Activated naive CD4-positive, alpha-beta T cell treated with anti-CD3 and anti-CD28 coated beads, Interleukin-2, amount 10 ng/mL, durations not matched to agents 7 days and 5 days (primary cell): ENCODE measurements around the gene ALMS1.
"Not testable (repeated sequence)": the region's sequence is repeated elsewhere in the genome, so short reads cannot be mapped to it uniquely, and the experiment has no call there.

Experiments used
- CTCF ChIA-PET: fragments of 350-600 bp; sonication (Branson Sonifier 250); formaldehyde crosslinking; loops from one replicate; lab custom pipeline; 2021; ENCODE audit warnings: antibody characterized with exemption; lab: Charles Lee
- DNase-seq: peaks from one replicate; pipeline ENCODE4 v3.0.0-alpha.2; 2020
- H3K27ac Mint-ChIP-seq: one replicate; pipeline ENCODE4 v1.8.0; 2021; ENCODE audit warnings: mild to moderate bottlenecking, moderate library complexity, mixed read lengths
- H3K27me3 Mint-ChIP-seq: one replicate; pipeline ENCODE4 v1.8.0; 2021; ENCODE audit warnings: mild to moderate bottlenecking, mixed read lengths
- H3K36me3 Mint-ChIP-seq: one replicate; pipeline ENCODE4 v1.8.0; 2021; ENCODE audit warnings: mixed read lengths
- H3K4me1 Mint-ChIP-seq: one replicate; pipeline ENCODE4 v1.8.0; 2021; ENCODE audit warnings: mixed read lengths
- H3K4me3 Mint-ChIP-seq: one replicate; pipeline ENCODE4 v1.8.0; 2021; ENCODE audit warnings: mild to moderate bottlenecking, moderate library complexity, mixed read lengths
- H3K9me3 Mint-ChIP-seq: one replicate; pipeline ENCODE4 v1.8.0; 2021; ENCODE audit warnings: mixed read lengths

ALMS1 gene

GRCh38 chr2:73594251-73594650 lies 208.6 kb downstream of the ALMS1 start:
- Mint-ChIP-seq H3K4me3 (no peak overlapping the region), H3K36me3 (peaks cover 3% of the 10 kb centered on the region), H3K9me3 (no peaks in the 10 kb centered on the region), H3K27ac (no peak overlapping the region), H3K27me3 (no peaks in the 10 kb centered on the region), H3K4me1 (no peaks in the 10 kb centered on the region)
- DNase-seq: no peak
- CTCF ChIA-PET: no interaction called here

- H3K36me3 Mint-ChIP-seq: peaks cover 14% of the 10 kb centered on the region
- H3K4me1 Mint-ChIP-seq: no peaks in the 10 kb centered on the region
- DNase-seq: no peak
- CTCF ChIA-PET: no interaction called here
- no peak overlapping the region for H3K4me3 Mint-ChIP-seq
- no peaks in the 10 kb centered on the region for H3K9me3 Mint-ChIP-seq
- no peak overlapping the region for H3K27ac Mint-ChIP-seq
- no peaks in the 10 kb centered on the region for H3K27me3 Mint-ChIP-seq
Observed at GRCh38 chr2:73601780-73602179, 216.1 kb downstream of the ALMS1 start.

- H3K27ac Mint-ChIP-seq, H3K9me3 Mint-ChIP-seq, H3K4me1 Mint-ChIP-seq, H3K27me3 Mint-ChIP-seq, DNase-seq, H3K4me3 Mint-ChIP-seq, CTCF ChIA-PET: not testable (repeated sequence)
- H3K36me3 Mint-ChIP-seq: peaks cover 14% of the 10 kb centered on the region
Observed at GRCh38 chr2:73603099-73603588, 217.5 kb downstream of the ALMS1 start.

DNA sequence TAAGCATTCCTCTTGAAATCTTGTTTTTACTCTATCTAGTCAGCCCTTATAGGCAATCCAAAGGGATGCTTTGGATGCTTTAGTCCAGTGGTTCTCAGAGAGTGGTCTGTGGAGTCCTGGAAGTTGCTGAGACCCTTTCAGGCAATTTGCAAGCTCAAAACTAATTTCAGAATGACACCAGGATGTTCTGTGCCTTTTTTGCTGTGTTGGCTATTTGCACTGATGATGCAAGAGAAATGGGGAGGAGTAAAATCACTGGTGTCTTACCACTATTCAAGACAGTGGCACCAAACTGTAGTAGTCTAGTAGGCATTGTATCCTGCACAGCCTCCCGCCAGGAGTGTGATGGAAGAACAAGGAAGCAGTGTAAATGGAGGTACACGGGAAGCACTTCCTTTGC lies 219.0 kb downstream of the ALMS1 start:
- CTCF ChIA-PET, H3K27me3 Mint-ChIP-seq, H3K4me3 Mint-ChIP-seq, H3K9me3 Mint-ChIP-seq, H3K4me1 Mint-ChIP-seq, H3K27ac Mint-ChIP-seq, DNase-seq: not testable (repeated sequence)
- peaks cover 14% of the 10 kb centered on the region for H3K36me3 Mint-ChIP-seq

GRCh38 chr2:73610111-73610510 lies 224.5 kb downstream of the ALMS1 start:
- H3K27ac Mint-ChIP-seq: no peak overlapping the region
- no peaks in the 10 kb centered on the region for H3K27me3 Mint-ChIP-seq
- no peaks in the 10 kb centered on the region for H3K9me3 Mint-ChIP-seq
- peaks cover 4% of the 10 kb centered on the region for H3K36me3 Mint-ChIP-seq
- DNase-seq: no peak
- no peak overlapping the region for H3K4me3 Mint-ChIP-seq
- peaks cover 6% of the 10 kb centered on the region for H3K4me1 Mint-ChIP-seq
- CTCF ChIA-PET: no interaction called here

- Mint-ChIP-seq H3K4me1 (peaks cover 6% of the 10 kb centered on the region), H3K36me3 (no peaks in the 10 kb centered on the region)
Observed at GRCh38 chr2:73611193-73611592, 225.6 kb downstream of the ALMS1 start.

GRCh38 chr2:73611867-73612266 lies 226.2 kb downstream of the ALMS1 start:
- no peak overlapping the region for H3K4me3 Mint-ChIP-seq
- H3K36me3 Mint-ChIP-seq: no peaks in the 10 kb centered on the region
- H3K27ac Mint-ChIP-seq: no peak overlapping the region
- CTCF ChIA-PET: no interaction called here
- DNase-seq: no peak
- H3K27me3 Mint-ChIP-seq: no peaks in the 10 kb centered on the region
- H3K9me3 Mint-ChIP-seq: no peaks in the 10 kb centered on the region
- peaks cover 6% of the 10 kb centered on the region for H3K4me1 Mint-ChIP-seq

More at GRCh38 chr2:73611193-73611592, 225.6 kb downstream of the ALMS1 start:
- Mint-ChIP-seq H3K9me3 (no peaks in the 10 kb centered on the region), H3K27ac (no peak overlapping the region), H3K4me3 (no peak overlapping the region), H3K27me3 (no peaks in the 10 kb centered on the region)
- CTCF ChIA-PET: no interaction called here
- no peak for DNase-seq

GRCh38 chr2:73614105-73614504 lies 228.5 kb downstream of the ALMS1 start:
- no peak for DNase-seq
- H3K4me1 Mint-ChIP-seq: peaks cover 6% of the 10 kb centered on the region
- CTCF ChIA-PET: interaction anchor here (1.1 kb wide), 2 partner anchors 37 to 66 kb away, joined by 3 to 5 read pairs; no protein-coding TSS in a partner anchor
- H3K9me3 Mint-ChIP-seq: no peaks in the 10 kb centered on the region
- H3K27ac Mint-ChIP-seq: no peak overlapping the region
- H3K27me3 Mint-ChIP-seq: no peaks in the 10 kb centered on the region
- no peaks in the 10 kb centered on the region for H3K36me3 Mint-ChIP-seq
- H3K4me3 Mint-ChIP-seq: no peak overlapping the region

DNA sequence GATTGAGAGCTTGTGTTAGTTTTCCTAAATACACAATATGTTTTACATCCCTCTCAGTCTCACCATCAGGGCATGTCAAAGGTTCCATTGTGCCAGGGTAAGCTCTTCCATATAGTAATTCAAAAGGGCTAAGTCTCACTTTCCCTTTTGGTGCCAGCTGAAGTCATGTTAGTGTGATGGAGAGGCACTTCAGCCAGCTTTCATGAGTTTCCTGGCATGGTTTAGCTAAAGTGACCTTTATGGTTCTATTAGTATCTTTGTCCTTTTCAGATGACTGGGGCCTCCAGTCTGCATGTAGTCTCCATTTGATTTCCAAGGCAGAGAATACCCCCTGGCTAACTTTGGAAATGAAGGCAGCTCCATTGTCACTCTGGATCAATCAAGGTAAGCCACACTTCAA lies 229.4 kb downstream of the ALMS1 start:
- CTCF ChIA-PET: interaction anchor here (1.0 to 1.1 kb wide), 3 partner anchors 15 to 65 kb away, joined by 3 to 5 read pairs (median 3); no protein-coding TSS in a partner anchor
- Mint-ChIP-seq H3K27ac (no peak overlapping the region), H3K4me3 (no peak overlapping the region), H3K4me1 (peaks cover 6% of the 10 kb centered on the region), H3K36me3 (no peaks in the 10 kb centered on the region), H3K27me3 (no peaks in the 10 kb centered on the region), H3K9me3 (no peaks in the 10 kb centered on the region)
- no peak for DNase-seq

GRCh38 chr2:73619925-73620324 lies 234.3 kb downstream of the ALMS1 start:
- CTCF ChIA-PET, H3K4me3 Mint-ChIP-seq, H3K27ac Mint-ChIP-seq, H3K36me3 Mint-ChIP-seq, H3K27me3 Mint-ChIP-seq, H3K9me3 Mint-ChIP-seq, DNase-seq, H3K4me1 Mint-ChIP-seq: not testable (repeated sequence)

- H3K4me1 Mint-ChIP-seq, H3K4me3 Mint-ChIP-seq, CTCF ChIA-PET, H3K9me3 Mint-ChIP-seq, H3K36me3 Mint-ChIP-seq, DNase-seq, H3K27me3 Mint-ChIP-seq, H3K27ac Mint-ChIP-seq: not testable (repeated sequence)
Observed at GRCh38 chr2:73624036-73624435, 238.4 kb downstream of the ALMS1 start.

GRCh38 chr2:73624625-73625024 lies 239.0 kb downstream of the ALMS1 start:
- H3K36me3 Mint-ChIP-seq, H3K4me3 Mint-ChIP-seq: not testable (repeated sequence)

DNA sequence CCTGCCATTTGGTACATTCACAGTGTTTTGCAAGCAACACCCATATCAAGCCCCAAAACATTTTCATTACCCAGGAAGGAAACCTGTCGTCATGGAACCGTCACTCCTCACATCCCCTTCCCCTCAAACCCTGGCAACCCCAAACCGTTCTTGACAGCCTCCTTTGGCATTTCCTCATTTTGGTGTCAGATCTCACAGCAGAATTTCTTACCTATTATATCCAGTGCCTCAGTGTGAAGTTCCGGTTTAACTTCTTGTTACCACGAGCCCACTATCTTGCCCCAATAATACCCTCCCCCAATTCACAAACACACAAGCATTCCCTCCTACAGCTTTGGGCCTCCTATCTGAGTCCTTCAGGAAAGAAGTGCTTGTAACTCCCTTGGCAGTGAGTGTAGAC lies 240.6 kb downstream of the ALMS1 start:
- H3K27ac Mint-ChIP-seq, H3K27me3 Mint-ChIP-seq, H3K4me3 Mint-ChIP-seq, CTCF ChIA-PET, H3K36me3 Mint-ChIP-seq, DNase-seq, H3K9me3 Mint-ChIP-seq, H3K4me1 Mint-ChIP-seq: not testable (repeated sequence)

More at GRCh38 chr2:73624625-73625024, 239.0 kb downstream of the ALMS1 start:
- H3K27ac Mint-ChIP-seq, H3K9me3 Mint-ChIP-seq, H3K27me3 Mint-ChIP-seq, H3K4me1 Mint-ChIP-seq, DNase-seq, CTCF ChIA-PET: not testable (repeated sequence)

DNA sequence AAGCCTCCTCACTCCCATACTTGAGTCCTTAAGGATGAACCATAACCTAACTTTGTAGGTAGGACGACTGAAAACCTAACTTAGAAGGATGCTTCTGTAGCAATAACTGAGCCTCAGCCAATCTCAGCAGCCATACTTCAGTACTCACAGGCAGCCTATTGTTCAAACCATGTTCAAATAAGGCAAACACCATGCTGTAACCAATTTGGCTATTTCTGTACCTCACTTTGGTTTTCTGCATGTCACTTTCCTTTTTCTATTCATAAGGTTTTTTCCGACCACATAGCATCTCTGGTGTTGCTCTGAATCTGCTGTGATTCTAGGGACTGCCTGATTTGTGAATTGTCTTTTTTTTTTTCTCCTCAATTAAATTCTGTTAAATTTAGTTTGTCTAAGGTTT lies 242.9 kb downstream of the ALMS1 start:
- H3K27ac Mint-ChIP-seq, H3K4me3 Mint-ChIP-seq: not testable (repeated sequence)

GRCh38 chr2:73630662-73631266 lies 245.1 kb downstream of the ALMS1 start:
- not testable (repeated sequence) for H3K27me3 Mint-ChIP-seq, H3K4me1 Mint-ChIP-seq, H3K36me3 Mint-ChIP-seq, H3K4me3 Mint-ChIP-seq, H3K9me3 Mint-ChIP-seq, H3K27ac Mint-ChIP-seq
- DNase-seq: peak; percentile 28
- CTCF ChIA-PET: interaction anchor here (0.6 to 1.2 kb wide), 2 partner anchors 16 to 122 kb away, joined by 3 read pairs; no protein-coding TSS in a partner anchor

More for the DNA sequence above, 242.9 kb downstream of the ALMS1 start:
- H3K9me3 Mint-ChIP-seq, DNase-seq, H3K4me1 Mint-ChIP-seq, H3K36me3 Mint-ChIP-seq, H3K27me3 Mint-ChIP-seq, CTCF ChIA-PET: not testable (repeated sequence)
